GM19099 (cell line): ENCODE data around the gene DDIT3.

Experiments used
- POLR2A ChIP-seq: IDR thresholded peaks from 3 replicates; pipeline ENCODE4 v1.6.1; 2011; ENCODE audit warnings: low read depth; ENCODE audit not compliant: insufficient read length; ENCODE audit errors: extremely low read depth

The DDIT3 gene

GRCh38 chr12:57511161-57511560, 9.2 kb downstream of the DDIT3 start:
- TF ChIP-seq POLR2A = no peak

DNA sequence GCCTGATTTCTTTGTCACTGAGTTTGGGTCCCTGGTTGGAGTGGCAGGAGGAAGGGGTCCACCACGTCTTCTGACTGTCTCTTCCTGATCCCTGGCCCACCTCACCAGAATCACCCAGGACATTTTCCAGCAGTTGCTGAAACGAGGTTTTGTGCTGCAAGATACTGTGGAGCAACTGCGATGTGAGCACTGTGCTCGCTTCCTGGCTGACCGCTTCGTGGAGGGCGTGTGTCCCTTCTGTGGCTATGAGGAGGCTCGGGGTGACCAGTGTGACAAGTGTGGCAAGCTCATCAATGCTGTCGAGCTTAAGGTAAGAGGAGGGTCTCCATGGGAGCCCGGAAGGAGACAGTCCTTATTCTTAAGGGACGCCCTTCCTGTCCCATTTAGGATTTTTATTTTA, 20.1 kb downstream of the DDIT3 start:
- TF ChIP-seq POLR2A = no peak

- no peak for TF ChIP-seq POLR2A
These were observed 21.7 kb downstream of the DDIT3 start for GRCh38 chr12:57498571-57498970.

- TF ChIP-seq POLR2A = no peak
These were observed 22.2 kb downstream of the DDIT3 start for GRCh38 chr12:57498132-57498502.

DNA sequence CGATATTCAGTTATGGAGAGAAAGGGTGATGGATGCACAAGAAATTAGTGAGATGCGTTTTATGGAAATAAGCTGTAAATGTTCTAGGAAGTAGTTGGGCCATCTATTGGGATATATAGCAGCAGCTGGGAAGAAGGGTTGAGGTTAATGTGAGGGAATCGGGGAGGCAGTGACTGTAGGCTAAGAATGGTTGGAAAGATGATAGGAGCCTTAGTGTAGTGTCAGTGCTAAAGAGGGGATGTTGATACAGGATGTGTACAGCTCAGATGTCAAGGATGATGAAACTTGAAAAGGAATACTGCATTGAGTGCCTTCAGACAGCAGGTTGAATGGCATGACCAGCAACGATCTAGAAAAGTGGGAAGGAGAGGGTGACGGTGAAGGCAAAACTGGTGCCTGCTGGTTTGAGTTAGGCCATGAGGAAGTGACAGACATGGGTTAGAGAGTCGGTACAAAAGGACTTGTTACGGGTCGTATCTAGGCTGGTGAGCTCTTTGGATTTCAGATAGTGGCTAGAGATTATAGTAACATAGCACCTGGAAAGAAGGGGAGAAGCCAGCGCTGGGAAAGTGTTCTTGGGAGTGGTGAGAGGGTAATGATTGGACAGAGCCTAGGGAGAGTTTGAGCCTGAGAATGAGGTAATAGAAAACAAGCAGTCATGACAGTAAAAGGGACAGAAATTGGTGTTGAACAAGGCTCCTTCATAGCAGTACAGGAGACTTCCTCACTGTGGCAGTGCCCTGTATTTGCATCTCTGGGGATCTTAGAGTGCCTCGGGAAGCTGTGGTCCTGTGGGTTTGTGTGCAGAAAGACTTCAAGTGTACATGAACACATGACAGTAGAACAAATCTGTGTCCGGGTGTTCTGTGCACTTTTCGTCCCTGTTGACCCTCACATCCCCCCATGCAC, 22.8 kb downstream of the DDIT3 start:
- TF ChIP-seq POLR2A = no peak

GRCh38 chr12:57496822-57497221, 23.5 kb downstream of the DDIT3 start:
- TF ChIP-seq POLR2A = no peak

DNA sequence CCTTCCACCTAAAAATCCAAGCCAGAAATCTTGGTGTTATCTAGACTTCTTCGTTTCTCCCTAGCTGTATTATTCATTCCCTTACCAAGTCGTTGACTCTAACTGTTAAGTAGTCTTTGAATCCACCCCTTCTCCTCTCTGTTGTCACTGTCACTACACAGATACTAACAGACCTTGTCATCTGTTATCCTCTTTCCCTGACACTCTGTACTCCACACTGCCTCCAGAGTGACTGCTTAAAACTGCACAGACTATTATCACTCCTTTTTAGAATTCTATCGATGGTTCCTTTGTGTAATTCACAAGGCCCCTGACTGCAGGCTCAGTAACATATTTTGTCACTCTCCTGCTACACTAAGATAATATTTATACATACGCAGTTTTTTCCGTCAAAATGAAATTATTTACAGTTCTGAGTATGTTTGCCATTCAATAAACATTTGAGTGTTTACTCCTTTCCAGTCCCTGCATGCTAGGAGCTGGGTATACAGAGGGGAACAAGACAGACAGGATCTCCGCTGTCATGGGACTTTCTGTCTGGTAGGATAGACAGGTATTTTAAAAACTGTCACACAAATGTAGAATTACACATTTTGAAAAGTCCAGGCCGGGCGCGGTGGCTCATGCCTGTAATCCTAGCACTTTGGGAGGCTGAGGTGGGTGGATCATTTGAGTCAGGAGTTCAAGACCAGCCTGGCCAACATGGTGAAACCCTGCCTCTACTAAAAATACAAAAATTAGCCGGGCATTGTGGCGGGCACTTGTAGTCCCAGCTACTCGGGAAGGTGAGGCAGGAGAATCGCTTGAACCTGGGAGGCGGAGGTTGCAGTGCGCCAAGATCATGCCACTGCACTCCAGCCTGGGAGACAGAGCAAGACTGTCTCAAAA, 28.7 kb downstream of the DDIT3 start:
- no peak for TF ChIP-seq POLR2A

- TF ChIP-seq POLR2A = no peak
These were observed 30.2 kb downstream of the DDIT3 start for GRCh38 chr12:57490126-57490525.

DNA sequence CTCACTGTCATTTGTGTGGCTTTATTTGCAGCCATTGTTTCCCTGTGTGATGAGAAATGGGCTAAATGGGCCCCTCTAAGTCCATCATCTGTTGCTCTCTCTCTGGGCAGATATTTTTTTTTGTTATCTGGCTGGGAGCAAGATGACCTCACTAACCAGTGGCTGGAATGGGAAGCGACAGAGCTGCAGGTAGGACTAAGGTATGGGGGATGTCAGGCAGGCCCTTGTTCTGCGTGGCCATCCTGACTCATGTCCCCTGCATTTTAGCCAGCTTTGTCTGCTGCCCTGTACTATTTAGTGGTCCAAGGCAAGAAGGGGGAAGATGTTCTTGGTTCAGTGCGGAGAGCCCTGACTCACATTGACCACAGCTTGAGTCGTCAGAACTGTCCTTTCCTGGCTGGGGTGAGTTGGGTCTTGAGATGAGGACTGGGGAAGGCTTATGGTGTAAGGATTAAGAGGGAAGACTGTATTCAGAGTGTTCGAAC, 31.1 kb downstream of the DDIT3 start:
- TF ChIP-seq POLR2A = no peak

DNA sequence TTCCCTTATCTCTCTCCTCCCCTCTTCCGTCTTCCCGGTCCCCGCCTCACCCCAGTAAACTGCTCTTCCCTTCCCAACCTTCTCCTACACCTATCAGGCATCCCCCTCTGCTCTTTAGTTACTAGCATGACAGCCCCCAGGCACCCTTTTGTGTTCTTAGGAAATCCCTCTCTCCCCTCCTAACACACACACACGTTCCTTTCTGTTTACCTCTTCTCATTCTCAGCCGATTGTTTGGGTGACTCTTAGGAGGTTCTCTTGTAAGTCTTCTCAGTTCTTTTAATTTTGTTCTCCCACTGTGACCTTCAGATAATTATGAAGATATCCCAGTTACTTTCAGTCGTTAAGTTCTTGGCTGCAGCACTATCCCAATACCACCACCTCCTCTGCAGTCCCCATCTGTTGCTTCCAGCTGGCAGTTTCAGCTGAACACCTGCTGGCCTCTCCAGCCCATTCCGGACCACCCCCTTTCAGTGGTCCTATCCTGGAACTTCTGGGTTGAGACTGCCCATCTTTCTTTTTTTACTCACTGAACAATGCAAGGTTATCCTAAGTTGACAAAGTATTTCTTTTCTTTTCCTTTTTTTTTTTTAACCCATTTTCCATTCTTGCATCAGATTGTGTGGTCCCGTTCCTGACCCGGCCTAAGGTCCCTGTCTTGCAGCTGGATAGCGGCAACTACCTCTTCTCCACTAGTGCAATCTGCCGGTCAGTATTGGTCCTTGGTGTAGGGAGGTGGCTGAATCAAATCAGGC, 31.7 kb downstream of the DDIT3 start:
- TF ChIP-seq POLR2A = no peak

GRCh38 chr12:57487597-57488401, 32.5 kb downstream of the DDIT3 start, which contains the start of gene MARS1:
MARS1 (plus strand) TSS chr12:57488068; CDS start chr12:57488091, 23 bp downstream.
- TF ChIP-seq POLR2A = peak; percentile 86

- TF ChIP-seq POLR2A = no peak
These were observed 33.2 kb downstream of the DDIT3 start for GRCh38 chr12:57487055-57487596.

GRCh38 chr12:57485695-57486094, 34.6 kb downstream of the DDIT3 start:
- TF ChIP-seq POLR2A = no peak

- TF ChIP-seq POLR2A = no peak
These were observed 36.8 kb downstream of the DDIT3 start for GRCh38 chr12:57483466-57483865.
